Measurements from ENCODE around the gene PDGFD.

DNA sequence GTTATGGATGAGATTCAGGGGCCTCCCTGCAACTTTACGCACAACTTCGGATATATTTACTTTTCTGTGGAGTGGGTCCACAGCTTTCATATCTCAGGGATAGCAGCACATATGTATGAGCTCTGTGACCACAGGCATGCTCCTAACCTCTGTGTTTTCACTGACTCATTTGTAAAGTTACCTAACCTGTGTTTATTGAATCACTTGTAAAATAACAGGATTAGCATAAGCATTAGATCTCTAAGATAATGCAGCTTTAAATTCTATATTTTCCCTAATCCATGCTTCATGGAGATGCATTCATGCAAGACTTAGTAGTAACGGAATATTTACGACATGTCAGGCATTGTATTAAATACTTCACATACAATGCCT, 175.4 kb downstream of the PDGFD start:
- TF ChIP-seq, protein P1, sequence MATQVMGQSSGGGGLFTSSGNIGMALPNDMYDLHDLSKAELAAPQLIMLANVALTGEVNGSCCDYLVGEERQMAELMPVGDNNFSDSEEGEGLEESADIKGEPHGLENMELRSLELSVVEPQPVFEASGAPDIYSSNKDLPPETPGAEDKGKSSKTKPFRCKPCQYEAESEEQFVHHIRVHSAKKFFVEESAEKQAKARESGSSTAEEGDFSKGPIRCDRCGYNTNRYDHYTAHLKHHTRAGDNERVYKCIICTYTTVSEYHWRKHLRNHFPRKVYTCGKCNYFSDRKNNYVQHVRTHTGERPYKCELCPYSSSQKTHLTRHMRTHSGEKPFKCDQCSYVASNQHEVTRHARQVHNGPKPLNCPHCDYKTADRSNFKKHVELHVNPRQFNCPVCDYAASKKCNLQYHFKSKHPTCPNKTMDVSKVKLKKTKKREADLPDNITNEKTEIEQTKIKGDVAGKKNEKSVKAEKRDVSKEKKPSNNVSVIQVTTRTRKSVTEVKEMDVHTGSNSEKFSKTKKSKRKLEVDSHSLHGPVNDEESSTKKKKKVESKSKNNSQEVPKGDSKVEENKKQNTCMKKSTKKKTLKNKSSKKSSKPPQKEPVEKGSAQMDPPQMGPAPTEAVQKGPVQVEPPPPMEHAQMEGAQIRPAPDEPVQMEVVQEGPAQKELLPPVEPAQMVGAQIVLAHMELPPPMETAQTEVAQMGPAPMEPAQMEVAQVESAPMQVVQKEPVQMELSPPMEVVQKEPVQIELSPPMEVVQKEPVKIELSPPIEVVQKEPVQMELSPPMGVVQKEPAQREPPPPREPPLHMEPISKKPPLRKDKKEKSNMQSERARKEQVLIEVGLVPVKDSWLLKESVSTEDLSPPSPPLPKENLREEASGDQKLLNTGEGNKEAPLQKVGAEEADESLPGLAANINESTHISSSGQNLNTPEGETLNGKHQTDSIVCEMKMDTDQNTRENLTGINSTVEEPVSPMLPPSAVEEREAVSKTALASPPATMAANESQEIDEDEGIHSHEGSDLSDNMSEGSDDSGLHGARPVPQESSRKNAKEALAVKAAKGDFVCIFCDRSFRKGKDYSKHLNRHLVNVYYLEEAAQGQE (IDR thresholded peaks at IDR 0.05; ENCODE audit: low read depth), result no peak
- TF ChIP-seq YY1 (IDR thresholded peaks at IDR 0.05; ENCODE audit: low read depth) (no peak), RAD21 (IDR thresholded peaks at IDR 0.05; ENCODE audit: low read depth) (no peak), TAF1 (IDR thresholded peaks at IDR 0.05; ENCODE audit: low read depth) (no peak)

Measured in Ishikawa (cell line).